Stimulated activated CD4-positive, alpha-beta T cell treated with anti-CD3 and anti-CD28 coated beads, Interleukin-2, amount 100 ng/mL, for 48 hours (primary cell): Measurements from ENCODE around the gene STK32B.
"Not testable (repeated sequence)": the region's sequence is repeated elsewhere in the genome, so short reads cannot be mapped to it uniquely, and the experiment has no call there.

Experiments used
- DNase-seq, 2 donors: peaks; one replicate each; pipeline ENCODE4 v3.0.0-alpha.2; 2020

The STK32B gene

GRCh38 chr4:5280069-5280468, 228.8 kb downstream of the STK32B start:
- DNase-seq: not testable (repeated sequence)

- DNase-seq: no peak
These were observed 229.5 kb downstream of the STK32B start for GRCh38 chr4:5280828-5281227.

GRCh38 chr4:5283837-5284236, 232.6 kb downstream of the STK32B start:
- no peak for DNase-seq

GRCh38 chr4:5284517-5284916, 233.2 kb downstream of the STK32B start:
- no peak for DNase-seq

GRCh38 chr4:5292101-5292500, 240.8 kb downstream of the STK32B start:
- no peak for DNase-seq

- not testable (repeated sequence) for DNase-seq
These were observed 246.9 kb downstream of the STK32B start for GRCh38 chr4:5298000-5298787.

- no peak for DNase-seq
These were observed 249.0 kb downstream of the STK32B start for GRCh38 chr4:5300283-5300682.

GRCh38 chr4:5307928-5308327, 256.6 kb downstream of the STK32B start:
- no peak for DNase-seq

GRCh38 chr4:5322321-5322720, 271.0 kb downstream of the STK32B start:
- DNase-seq: no peak

GRCh38 chr4:5330339-5330989, 279.2 kb downstream of the STK32B start:
- DNase-seq: no peak

GRCh38 chr4:5337731-5338130, 286.5 kb downstream of the STK32B start:
- DNase-seq: no peak

- no peak for DNase-seq
These were observed 287.3 kb downstream of the STK32B start for GRCh38 chr4:5338531-5338930.

- no peak for DNase-seq
These were observed 289.7 kb downstream of the STK32B start for GRCh38 chr4:5340991-5341451.

GRCh38 chr4:5341526-5341925, 290.2 kb downstream of the STK32B start:
- no peak for DNase-seq

GRCh38 chr4:5355846-5356245, 304.6 kb downstream of the STK32B start:
- no peak for DNase-seq

- DNase-seq: no peak
These were observed 306.6 kb downstream of the STK32B start for GRCh38 chr4:5357870-5358269.

- no peak for DNase-seq
These were observed 310.7 kb downstream of the STK32B start for GRCh38 chr4:5361968-5362367.

- no peak for DNase-seq
These were observed 313.1 kb downstream of the STK32B start for GRCh38 chr4:5364406-5364805.

GRCh38 chr4:5365071-5366008, 314.1 kb downstream of the STK32B start:
- no peak for DNase-seq

- DNase-seq: no peak
These were observed 314.7 kb downstream of the STK32B start for GRCh38 chr4:5366009-5366386.

- no peak for DNase-seq
These were observed 315.1 kb downstream of the STK32B start for GRCh38 chr4:5366421-5366820.

GRCh38 chr4:5368426-5368825, 317.1 kb downstream of the STK32B start:
- no peak for DNase-seq

GRCh38 chr4:5370286-5370685, 319.0 kb downstream of the STK32B start:
- no peak for DNase-seq
